Endothelial cell of umbilical vein (primary cell): ENCODE data around the gene SMC5. TPM values are rescaled to one million over a fixed set of nuclear protein-coding genes. Genes with fewer than 3 reads are reported as not detected.

ENCODE experiments used
- BruUV-seq: library from RNA; stranded (reverse); fragments of 400-500 nt; replicated peaks from 2 replicates; lab custom pipeline; 2021; lab: Mats Ljungman, UMichigan
- CTCF ChIA-PET: fragments of 300-600, 350-600 bp; sonication (Branson Sonifier 250); formaldehyde crosslinking; loops from one replicate; lab custom pipeline; 2021; ENCODE audit warnings: antibody characterized with exemption, inconsistent platforms; lab: Charles Lee
- POLR2A ChIA-PET: fragments of 300-600, 350-600 bp; sonication (Branson Sonifier 250); formaldehyde crosslinking; loops from one replicate; lab custom pipeline; 2021; ENCODE audit warnings: antibody characterized with exemption, inconsistent platforms; lab: Charles Lee
- DNase-seq: peaks from one replicate; pipeline ENCODE4 v3.0.0-alpha.2; 2011; ENCODE audit warnings: low read depth, low spot score
- FAIRE-seq: peaks from 2 replicates; lab custom pipeline; 2011; peaks lifted over from hg19 to GRCh38; lab: Jason Lieb, UNC
- H2AFZ ChIP-seq: 2 replicates; pipeline ENCODE4 v1.6.0; 2012; ENCODE audit warnings: low read depth, low read length, control low read depth, inconsistent platforms
- H3K27ac ChIP-seq: 2 replicates; pipeline ENCODE4 v1.5.1; 2011; ENCODE audit warnings: low read depth, mild to moderate bottlenecking, control low read depth, low read length, moderate library complexity; ENCODE audit not compliant: insufficient read depth
- H3K27me3 ChIP-seq, 2 experiments: 2 replicates each; pipeline versions ENCODE4 v1.6.0 to v1.6.1; 2011; ENCODE audit warnings: low read length in 2 of 2, mixed read lengths in 1 of 2; ENCODE audit not compliant: control insufficient read depth in 2 of 2, insufficient read depth in 2 of 2
- H3K36me3 ChIP-seq, 2 experiments: 2 replicates in 1 of 2; 3 replicates in 1 of 2; pipeline ENCODE4 v1.5.1; 2011; ENCODE audit warnings: low read length in 2 of 2, mild to moderate bottlenecking in 1 of 2, moderate library complexity in 1 of 2; ENCODE audit not compliant: control insufficient read depth in 2 of 2, insufficient read depth in 2 of 2; ENCODE audit errors: extremely low read depth in 1 of 2
- H3K4me1 ChIP-seq: 3 replicates; pipeline ENCODE4 v1.5.1; 2011; ENCODE audit warnings: mild to moderate bottlenecking, low read length; ENCODE audit not compliant: control insufficient read depth, insufficient read depth; ENCODE audit errors: extremely low read depth
- H3K4me2 ChIP-seq: 2 replicates; pipeline ENCODE4 v1.6.1; 2011; ENCODE audit warnings: low read length, control low read depth, mixed read lengths; ENCODE audit not compliant: insufficient read depth
- H3K4me3 ChIP-seq, 3 experiments: fragments of 200-600 bp in 1 of 3; sonication (generic), shearing (Covaris generic) in 1 of 3; replicated peaks in 1 of 3; 2 replicates each; pipeline ENCODE4 v1.5.1; 2011 to 2016; ENCODE audit warnings: control low read depth in 3 of 3, low read length in 3 of 3, mild to moderate bottlenecking in 2 of 3, inconsistent platforms in 1 of 3, low read depth in 1 of 3, moderate library complexity in 1 of 3; ENCODE audit not compliant: insufficient read depth in 1 of 3
- H3K79me2 ChIP-seq: 2 replicates; pipeline ENCODE4 v1.6.0; 2012; ENCODE audit warnings: low read length, inconsistent platforms; ENCODE audit not compliant: control insufficient read depth, insufficient read depth
- H3K9ac ChIP-seq: replicated peaks from 2 replicates; pipeline ENCODE3; 2011; ENCODE audit warnings: low read length, control low read depth; ENCODE audit not compliant: insufficient read depth; ENCODE audit errors: extremely low read depth
- H3K9me1 ChIP-seq: replicated peaks from 3 replicates; pipeline ENCODE4 v1.6.0; 2011; ENCODE audit warnings: mild to moderate bottlenecking, low read length; ENCODE audit not compliant: control insufficient read depth, insufficient read depth; ENCODE audit errors: extremely low read depth
- H3K9me3 ChIP-seq: replicated peaks from 2 replicates; pipeline ENCODE4 v1.5.1; 2012; ENCODE audit warnings: low read length, inconsistent platforms; ENCODE audit not compliant: control insufficient read depth, insufficient read depth
- H4K20me1 ChIP-seq: replicated peaks from 2 replicates; pipeline ENCODE3; 2011; ENCODE audit warnings: mild to moderate bottlenecking, low read length; ENCODE audit not compliant: control insufficient read depth, insufficient read depth; ENCODE audit errors: extremely low read depth
- EZH2 ChIP-seq: IDR thresholded peaks from 2 replicates; pipeline ENCODE4 v1.6.1; 2012; ENCODE audit warnings: borderline replicate concordance, low read depth, mild to moderate bottlenecking, moderate library complexity, low read length, inconsistent platforms; ENCODE audit not compliant: severe bottlenecking
- FOS ChIP-seq: IDR thresholded peaks from 2 replicates; pipeline ENCODE4 v1.6.1; 2011; ENCODE audit warnings: mild to moderate bottlenecking, low read length, moderate library complexity, borderline replicate concordance; ENCODE audit not compliant: insufficient read depth
- GATA2 ChIP-seq: IDR thresholded peaks from 2 replicates; pipeline ENCODE4 v1.7.0; 2011; ENCODE audit warnings: low read depth, mild to moderate bottlenecking, moderate library complexity, mixed read lengths, low read length; ENCODE audit not compliant: insufficient read length, insufficient read depth
- JUN ChIP-seq: IDR thresholded peaks from 2 replicates; pipeline ENCODE4 v1.6.1; 2011; ENCODE audit warnings: borderline replicate concordance, low read depth; ENCODE audit not compliant: insufficient read length, insufficient read depth
- MYC ChIP-seq: IDR thresholded peaks from one replicate; pipeline ENCODE4 v1.6.1; 2011; ENCODE audit warnings: mild to moderate bottlenecking, low read depth, low read length
- POLR2A ChIP-seq: IDR thresholded peaks from 2 replicates; pipeline ENCODE4 v1.6.1; 2012; ENCODE audit warnings: low read depth, mild to moderate bottlenecking, control low read depth, low read length
- POLR2AphosphoS5 ChIP-seq: IDR thresholded peaks from 2 replicates; pipeline ENCODE4 v1.6.1; 2012; ENCODE audit warnings: low read depth, mild to moderate bottlenecking, control low read depth, low read length, moderate library complexity; ENCODE audit not compliant: insufficient read depth
- dilution Hi-C: fragments of 300-500 bp; cut with MboI; formaldehyde crosslinking; loops from one replicate; pipeline ENCODE4 v1.15.0; 2019; ENCODE audit warnings: low sequenced_read_pairs; ENCODE audit not compliant: extremely low pct_ligation_motif_present
- intact Hi-C: fragments of 100-400 bp; cut with micrococcal nuclease; formaldehyde crosslinking; loops from one replicate; pipeline ENCODE4 v1.10.0; 2022
- polyA plus RNA-seq, 4 experiments: library from polyadenylated mRNA; depleted of rRNA in 3 of 4; stranded (reverse) in 3 of 4; unstranded in 1 of 4; fragments of >200 nt; gene quantifications; 2 replicates each; pipeline versions ENCODE4 v1.2.1 to v1.2.3, GENCODE V29; 2011 to 2012; ENCODE audit warnings: missing spikeins in 1 of 4
- total RNA-seq: library from RNA; stranded (reverse); gene quantifications from 2 replicates; pipeline ENCODE4 v1.2.3, GENCODE V29; 2021
- TF ChIP-seq, protein P1 (sequence below), 2 donors: IDR thresholded peaks; 1 replicate in 1 of 2; 2 replicates in 1 of 2; pipeline ENCODE4 v1.5.1; 2011; ENCODE audit warnings: low read length in 2 of 2, mild to moderate bottlenecking in 2 of 2, moderate library complexity in 2 of 2, control low read depth in 1 of 2, inconsistent platforms in 1 of 2, low read depth in 1 of 2; ENCODE audit not compliant: insufficient read depth in 1 of 2; ENCODE audit errors: extremely low read depth in 1 of 2
- TF ChIP-seq, protein P2 (sequence below): IDR thresholded peaks from 2 replicates; pipeline ENCODE4 v1.6.1; 2011; ENCODE audit not compliant: insufficient read depth, insufficient read length

Gene SMC5
- total and polyA plus RNA-seq, 2 donors (not counting 3 experiments of a cell fraction or from before 2014, with no cell fraction given), result 17.1 to 32.8 TPM

DNA sequence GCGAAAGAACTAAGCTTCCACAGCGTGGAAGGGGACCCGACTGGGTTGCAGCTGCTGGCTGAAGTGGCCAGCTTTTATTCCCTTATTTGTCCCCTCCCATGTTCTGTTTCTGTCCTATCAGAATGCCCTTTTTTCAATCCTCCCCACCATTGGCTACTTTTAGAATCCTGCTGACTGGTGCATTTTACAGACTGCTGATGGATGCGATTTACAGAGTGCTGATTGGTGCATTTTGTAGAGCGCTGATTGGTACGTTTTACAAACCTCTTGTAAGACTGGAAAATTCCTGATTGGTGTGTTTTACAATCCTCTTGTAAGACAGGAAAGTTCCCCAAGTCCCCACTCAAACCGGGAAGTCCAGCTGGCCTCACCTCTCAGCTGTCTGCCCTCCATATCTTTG, 105.0 kb downstream of the SMC5 start:
- POLR2A ChIA-PET, result interaction anchor here (0.6 kb wide), 1 partner anchor 1461 kb away, joined by 3 read pairs; no protein-coding TSS in a partner anchor
- CTCF ChIA-PET, result interaction anchor here (1.0 kb wide), 1 partner anchor 24 kb away, joined by 3 read pairs; no protein-coding TSS in a partner anchor
- no peaks in the 10 kb centered on the region for H3K79me2 ChIP-seq

More for the DNA sequence above, 105.0 kb downstream of the SMC5 start:
- H3K4me1 ChIP-seq, result no peaks in the 10 kb centered on the region
- FAIRE-seq, result no peak
- dilution Hi-C loops, result no loop called here
- intact Hi-C loops, result no loop called here
- no peak overlapping the region for H3K9ac ChIP-seq
- H3K27me3 ChIP-seq, result no peaks in the 10 kb centered on the region
- no peak overlapping the region for H3K27ac ChIP-seq
- TF ChIP-seq POLR2A, result no peak
- TF ChIP-seq, protein P1, sequence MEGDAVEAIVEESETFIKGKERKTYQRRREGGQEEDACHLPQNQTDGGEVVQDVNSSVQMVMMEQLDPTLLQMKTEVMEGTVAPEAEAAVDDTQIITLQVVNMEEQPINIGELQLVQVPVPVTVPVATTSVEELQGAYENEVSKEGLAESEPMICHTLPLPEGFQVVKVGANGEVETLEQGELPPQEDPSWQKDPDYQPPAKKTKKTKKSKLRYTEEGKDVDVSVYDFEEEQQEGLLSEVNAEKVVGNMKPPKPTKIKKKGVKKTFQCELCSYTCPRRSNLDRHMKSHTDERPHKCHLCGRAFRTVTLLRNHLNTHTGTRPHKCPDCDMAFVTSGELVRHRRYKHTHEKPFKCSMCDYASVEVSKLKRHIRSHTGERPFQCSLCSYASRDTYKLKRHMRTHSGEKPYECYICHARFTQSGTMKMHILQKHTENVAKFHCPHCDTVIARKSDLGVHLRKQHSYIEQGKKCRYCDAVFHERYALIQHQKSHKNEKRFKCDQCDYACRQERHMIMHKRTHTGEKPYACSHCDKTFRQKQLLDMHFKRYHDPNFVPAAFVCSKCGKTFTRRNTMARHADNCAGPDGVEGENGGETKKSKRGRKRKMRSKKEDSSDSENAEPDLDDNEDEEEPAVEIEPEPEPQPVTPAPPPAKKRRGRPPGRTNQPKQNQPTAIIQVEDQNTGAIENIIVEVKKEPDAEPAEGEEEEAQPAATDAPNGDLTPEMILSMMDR (IDR thresholded peaks at IDR 0.05; ENCODE audit: extremely low read depth in 1 of 2, insufficient read depth in 1 of 2, low read depth in 1 of 2, low read length in 2 of 2), result no peak
- TF ChIP-seq GATA2, result no peak
- TF ChIP-seq MYC, result no peak
- no peak for TF ChIP-seq POLR2AphosphoS5
- TF ChIP-seq, protein P2, sequence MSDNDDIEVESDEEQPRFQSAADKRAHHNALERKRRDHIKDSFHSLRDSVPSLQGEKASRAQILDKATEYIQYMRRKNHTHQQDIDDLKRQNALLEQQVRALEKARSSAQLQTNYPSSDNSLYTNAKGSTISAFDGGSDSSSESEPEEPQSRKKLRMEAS, result no peak
- TF ChIP-seq JUN, result no peak
- no peak for TF ChIP-seq EZH2
- TF ChIP-seq FOS, result no peak
- BruUV-seq, result no TSS peak
- H3K9me3 ChIP-seq, result no peaks in the 10 kb centered on the region
- H3K4me3 ChIP-seq, result no peak overlapping the region
- no peak overlapping the region for H2AFZ ChIP-seq
- no peaks in the 10 kb centered on the region for H4K20me1 ChIP-seq
- no peaks in the 10 kb centered on the region for H3K36me3 ChIP-seq
- no peak overlapping the region for H3K4me2 ChIP-seq
- DNase-seq, result no peak
- H3K9me1 ChIP-seq, result no peaks in the 10 kb centered on the region
